Measurements from ENCODE around the gene NCAPD2. TPM values are rescaled to one million over a fixed set of nuclear protein-coding genes. Genes with fewer than 3 reads are reported as not detected.
"Not testable (repeated sequence)": the region's sequence is repeated elsewhere in the genome, so short reads cannot be mapped to it uniquely, and the experiment has no call there.

Gene NCAPD2
- total RNA-seq, 1 donor from 2014 or later: 106 TPM

GRCh38 chr12:6535960-6536847, 42.3 kb downstream of the NCAPD2 start:
- peak overlapping the region; percentile 92 for H3K4me3 Mint-ChIP-seq

GRCh38 chr12:6536894-6537579, 43.1 kb downstream of the NCAPD2 start:
- intact Hi-C loops (cut with micrococcal nuclease): no loop called here
- H3K36me3 Mint-ChIP-seq (ENCODE audit: low read depth): peaks cover 61% of the 10 kb centered on the region

More at GRCh38 chr12:6535960-6536847, 42.3 kb downstream of the NCAPD2 start:
- intact Hi-C loops (cut with micrococcal nuclease): loop anchor here (2.0 kb wide), 3 partner anchors 21 to 71 kb away; partner anchors contain the start of genes CHD4, IFFO1 and NOP2
- DNase-seq: peak; percentile 69
- Mint-ChIP-seq H3K27ac (peak overlapping the region; percentile 99), H3K27me3 (no peaks in the 10 kb centered on the region), H3K36me3 (ENCODE audit: low read depth) (peaks cover 65% of the 10 kb centered on the region), H3K9me3 (no peaks in the 10 kb centered on the region), H3K4me1 (peaks cover 52% of the 10 kb centered on the region)

DNA sequence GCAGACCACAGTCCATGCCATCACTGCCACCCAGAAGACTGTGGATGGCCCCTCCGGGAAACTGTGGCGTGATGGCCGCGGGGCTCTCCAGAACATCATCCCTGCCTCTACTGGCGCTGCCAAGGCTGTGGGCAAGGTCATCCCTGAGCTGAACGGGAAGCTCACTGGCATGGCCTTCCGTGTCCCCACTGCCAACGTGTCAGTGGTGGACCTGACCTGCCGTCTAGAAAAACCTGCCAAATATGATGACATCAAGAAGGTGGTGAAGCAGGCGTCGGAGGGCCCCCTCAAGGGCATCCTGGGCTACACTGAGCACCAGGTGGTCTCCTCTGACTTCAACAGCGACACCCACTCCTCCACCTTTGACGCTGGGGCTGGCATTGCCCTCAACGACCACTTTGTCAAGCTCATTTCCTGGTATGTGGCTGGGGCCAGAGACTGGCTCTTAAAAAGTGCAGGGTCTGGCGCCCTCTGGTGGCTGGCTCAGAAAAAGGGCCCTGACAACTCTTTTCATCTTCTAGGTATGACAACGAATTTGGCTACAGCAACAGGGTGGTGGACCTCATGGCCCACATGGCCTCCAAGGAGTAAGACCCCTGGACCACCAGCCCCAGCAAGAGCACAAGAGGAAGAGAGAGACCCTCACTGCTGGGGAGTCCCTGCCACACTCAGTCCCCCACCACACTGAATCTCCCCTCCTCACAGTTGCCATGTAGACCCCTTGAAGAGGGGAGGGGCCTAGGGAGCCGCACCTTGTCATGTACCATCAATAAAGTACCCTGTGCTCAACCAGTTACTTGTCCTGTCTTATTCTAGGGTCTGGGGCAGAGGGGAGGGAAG, 43.9 kb downstream of the NCAPD2 start:
- not testable (repeated sequence) for H3K27me3 Mint-ChIP-seq, H3K9me3 Mint-ChIP-seq
- peak; percentile 94 for DNase-seq
- Mint-ChIP-seq H3K4me3 (peak overlapping the region; percentile 92), H3K36me3 (ENCODE audit: low read depth) (peaks cover 54% of the 10 kb centered on the region), H3K27ac (peak overlapping the region; percentile 94), H3K4me1 (peaks cover 56% of the 10 kb centered on the region)
- intact Hi-C loops (cut with micrococcal nuclease): loop anchor here (1.0 kb wide), 1 partner anchor 114 kb away; no protein-coding TSS in a partner anchor

More at GRCh38 chr12:6536894-6537579, 43.1 kb downstream of the NCAPD2 start:
- Mint-ChIP-seq H3K9me3 (no peaks in the 10 kb centered on the region), H3K27me3 (no peaks in the 10 kb centered on the region), H3K4me1 (peaks cover 57% of the 10 kb centered on the region), H3K27ac (peak overlapping the region; percentile 94), H3K4me3 (peak overlapping the region; percentile 92)
- peak; percentile 68 for DNase-seq

GRCh38 chr12:6538420-6539313, 44.8 kb downstream of the NCAPD2 start:
- Mint-ChIP-seq H3K27me3 (no peaks in the 10 kb centered on the region), H3K9me3 (no peaks in the 10 kb centered on the region), H3K27ac (peak overlapping the region; percentile 94), H3K4me3 (peak overlapping the region; percentile 92), H3K36me3 (ENCODE audit: low read depth) (peaks cover 51% of the 10 kb centered on the region), H3K4me1 (peaks cover 54% of the 10 kb centered on the region)
- peak; percentile 58 for DNase-seq
- intact Hi-C loops (cut with micrococcal nuclease): loop anchor here (1.0 kb wide), 1 partner anchor 115 kb away; no protein-coding TSS in a partner anchor

DNA sequence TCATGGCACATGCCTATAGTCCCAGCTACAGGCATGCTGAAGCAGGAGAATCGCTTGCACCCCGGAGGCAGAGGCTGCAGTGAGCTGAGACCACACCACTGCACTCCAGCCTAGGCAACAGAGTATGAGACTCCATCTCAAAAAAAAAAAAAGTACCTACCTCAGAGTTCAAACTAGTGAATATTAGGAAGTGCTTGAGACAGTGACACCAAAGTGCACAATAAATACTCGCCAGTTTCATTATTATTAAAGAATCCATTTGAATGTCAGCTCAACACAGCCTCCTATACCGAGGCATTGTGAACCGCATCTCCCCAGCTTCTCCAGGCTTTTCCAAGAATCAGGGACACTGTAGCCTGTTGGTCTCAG, 45.4 kb downstream of the NCAPD2 start:
- Mint-ChIP-seq H3K4me3 (peak overlapping the region; percentile 80), H3K9me3 (no peaks in the 10 kb centered on the region), H3K36me3 (ENCODE audit: low read depth) (peaks cover 52% of the 10 kb centered on the region), H3K4me1 (peaks cover 54% of the 10 kb centered on the region), H3K27me3 (no peaks in the 10 kb centered on the region), H3K27ac (peak overlapping the region; percentile 87)
- no peak for DNase-seq
- intact Hi-C loops (cut with micrococcal nuclease): no loop called here

- Mint-ChIP-seq H3K4me3 (peak overlapping the region; percentile 80), H3K27me3 (no peaks in the 10 kb centered on the region), H3K4me1 (peaks cover 54% of the 10 kb centered on the region), H3K36me3 (ENCODE audit: low read depth) (peaks cover 51% of the 10 kb centered on the region), H3K27ac (peak overlapping the region; percentile 87), H3K9me3 (no peaks in the 10 kb centered on the region)
- DNase-seq: peak; percentile 63
- intact Hi-C loops (cut with micrococcal nuclease): no loop called here
Observed at GRCh38 chr12:6539707-6540134, 45.8 kb downstream of the NCAPD2 start.

GRCh38 chr12:6540181-6540877, 46.4 kb downstream of the NCAPD2 start:
- Mint-ChIP-seq H3K27ac (peak overlapping the region; percentile 87), H3K9me3 (no peaks in the 10 kb centered on the region), H3K36me3 (ENCODE audit: low read depth) (peaks cover 47% of the 10 kb centered on the region), H3K4me1 (peaks cover 54% of the 10 kb centered on the region), H3K27me3 (no peaks in the 10 kb centered on the region), H3K4me3 (peak overlapping the region; percentile 80)
- intact Hi-C loops (cut with micrococcal nuclease): no loop called here
- DNase-seq: peak; percentile 90

- DNase-seq: no peak
- no peaks in the 10 kb centered on the region for H3K9me3 Mint-ChIP-seq
- peak overlapping the region; percentile 39 for H3K4me3 Mint-ChIP-seq
- no peaks in the 10 kb centered on the region for H3K27me3 Mint-ChIP-seq
- intact Hi-C loops (cut with micrococcal nuclease): no loop called here
- peak overlapping the region; percentile 67 for H3K27ac Mint-ChIP-seq
- peaks cover 41% of the 10 kb centered on the region for H3K36me3 Mint-ChIP-seq (ENCODE audit: low read depth)
- H3K4me1 Mint-ChIP-seq: peaks cover 53% of the 10 kb centered on the region
Observed at GRCh38 chr12:6541371-6542165, 47.7 kb downstream of the NCAPD2 start.

DNA sequence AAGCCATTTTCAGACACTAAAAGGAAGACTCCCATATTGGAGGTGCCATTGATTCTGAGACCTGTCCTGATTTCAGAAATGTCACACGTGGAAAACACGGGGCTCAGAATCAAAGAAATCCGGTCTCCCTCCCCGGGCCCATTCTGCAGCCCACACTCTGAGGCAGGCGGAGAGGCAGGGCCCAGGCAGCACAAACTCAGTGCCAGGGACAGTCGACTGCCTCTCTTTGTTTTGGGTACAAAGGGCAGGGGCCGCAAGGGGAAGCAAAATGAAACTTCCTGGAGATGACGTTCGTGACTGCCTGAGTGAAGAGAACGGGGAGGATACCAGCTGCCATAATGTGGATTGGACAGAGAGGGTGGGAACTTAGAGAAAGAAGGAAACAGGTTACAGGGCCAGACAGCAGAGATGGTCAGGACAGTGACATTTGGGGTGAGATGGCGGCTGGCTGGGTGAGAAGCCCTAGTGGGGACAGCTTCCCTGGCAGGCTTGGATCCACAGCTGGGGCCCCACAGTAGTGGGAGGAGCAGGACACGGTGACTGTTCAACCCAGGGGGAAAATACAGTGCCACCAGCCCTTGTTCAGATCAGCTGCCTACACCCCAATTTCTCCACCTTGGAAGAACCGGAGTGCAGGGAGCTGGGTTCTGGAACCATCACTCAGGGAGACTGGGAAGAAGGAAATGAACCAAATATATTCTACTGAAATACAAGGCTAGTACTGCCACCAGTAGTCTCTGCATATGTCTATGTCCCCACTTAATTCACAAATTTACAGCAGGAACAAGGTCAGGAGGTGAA, 48.5 kb downstream of the NCAPD2 start:
- peaks cover 38% of the 10 kb centered on the region for H3K36me3 Mint-ChIP-seq (ENCODE audit: low read depth)
- peak; percentile 65 for DNase-seq
- H3K27me3 Mint-ChIP-seq: no peaks in the 10 kb centered on the region
- peak overlapping the region; percentile 27 for H3K4me3 Mint-ChIP-seq
- peaks cover 46% of the 10 kb centered on the region for H3K4me1 Mint-ChIP-seq
- intact Hi-C loops (cut with micrococcal nuclease): no loop called here
- no peaks in the 10 kb centered on the region for H3K9me3 Mint-ChIP-seq
- H3K27ac Mint-ChIP-seq: peak overlapping the region; percentile 65

DNA sequence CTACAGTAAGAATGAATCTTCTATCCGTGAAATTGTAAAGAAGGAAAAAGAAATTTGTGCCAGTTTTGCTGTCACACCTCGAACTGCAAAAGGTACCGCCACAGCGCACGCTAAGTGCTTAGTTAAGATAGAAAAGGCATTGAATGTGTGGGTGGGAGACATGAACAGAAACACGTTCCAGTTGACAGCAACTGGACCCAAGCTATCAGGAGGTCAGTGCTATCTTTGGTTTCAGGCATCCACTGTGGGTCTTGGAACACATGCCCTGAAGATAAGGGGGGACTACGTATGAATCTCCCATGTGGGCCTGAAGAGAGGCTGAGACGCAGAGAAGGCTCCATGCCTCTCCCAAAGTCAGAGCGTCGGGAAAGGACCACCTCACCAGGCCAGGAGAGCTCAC, 52.1 kb downstream of the NCAPD2 start:
- Mint-ChIP-seq H3K27ac (no peak overlapping the region), H3K4me3 (no peak overlapping the region), H3K9me3 (no peaks in the 10 kb centered on the region), H3K4me1 (peaks cover 22% of the 10 kb centered on the region), H3K27me3 (no peaks in the 10 kb centered on the region), H3K36me3 (ENCODE audit: low read depth) (peaks cover 31% of the 10 kb centered on the region)
- intact Hi-C loops (cut with micrococcal nuclease): no loop called here
- no peak for DNase-seq

- Mint-ChIP-seq H3K27me3 (no peaks in the 10 kb centered on the region), H3K9me3 (no peaks in the 10 kb centered on the region), H3K27ac (no peak overlapping the region), H3K4me3 (no peak overlapping the region), H3K36me3 (ENCODE audit: low read depth) (peaks cover 35% of the 10 kb centered on the region), H3K4me1 (peaks cover 17% of the 10 kb centered on the region)
- DNase-seq: no peak
- intact Hi-C loops (cut with micrococcal nuclease): no loop called here
Observed at GRCh38 chr12:6547566-6547965, 53.7 kb downstream of the NCAPD2 start.

Measured in activated CD4-positive, alpha-beta T cell treated with anti-CD3 and anti-CD28 coated beads, Interleukin-2, amount 10 ng/mL, durations not matched to agents 24 days and 14 days (primary cell).